ENCODE data around the gene KCNK15. TPM values are rescaled to one million over a fixed set of nuclear protein-coding genes. Genes with fewer than 3 reads are reported as not detected.

KCNK15 gene
- total and polyA plus RNA-seq, 2 donors (not counting 1 experiment from before 2014, with no cell fraction given): 0.17 TPM; not detected in 1

DNA sequence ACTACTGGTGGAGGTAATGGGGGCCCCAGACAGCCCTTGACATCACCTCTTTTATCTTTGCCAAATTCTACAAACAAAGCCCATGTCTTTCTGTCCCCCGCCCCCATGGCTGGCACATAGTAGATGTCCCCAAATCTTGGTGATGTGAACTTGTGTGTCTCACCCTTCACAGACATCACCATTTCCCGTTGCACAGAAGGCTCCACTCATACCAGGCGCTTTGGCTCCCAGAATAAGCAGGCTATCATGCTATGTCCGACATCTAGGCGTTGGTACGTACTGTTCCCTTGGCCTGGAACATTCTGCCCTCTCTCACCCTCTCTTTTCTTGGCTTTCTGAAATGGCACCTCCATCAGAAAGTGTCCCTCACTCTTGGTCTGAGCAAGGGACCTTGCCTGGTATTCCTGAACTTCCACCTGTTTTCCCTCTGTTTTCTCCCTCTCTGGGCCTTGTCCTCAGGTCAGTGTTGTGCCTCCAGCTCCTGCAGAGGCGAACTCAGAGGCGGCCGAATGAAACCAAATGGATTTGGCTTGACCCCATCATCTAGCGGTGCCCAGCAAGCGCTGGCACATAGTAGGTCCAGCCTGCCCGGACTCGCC lies 31.5 kb upstream of the KCNK15 start:
- Histone ChIP-seq H3K27me3 (replicated peaks in 1 of 4; ENCODE audit: control extremely low read depth in 1 of 4, control insufficient read depth in 3 of 4, insufficient read depth in 4 of 4, low read length in 3 of 4) (no peaks in the 10 kb centered on the region), H3K9me3 (ENCODE audit: control extremely low read depth in 1 of 3, control insufficient read depth in 2 of 3, insufficient read depth in 1 of 3, low read length in 2 of 3) (no peaks in the 10 kb centered on the region), H3K4me2 (replicated peaks; ENCODE audit: low read depth, low read length, poor library complexity, severe bottlenecking) (no peak overlapping the region), H2AFZ (ENCODE audit: insufficient read depth, low read depth, low read length, poor library complexity, severe bottlenecking) (no peak overlapping the region), H4K20me1 (ENCODE audit: control insufficient read depth, insufficient read depth, low read length, poor library complexity, severe bottlenecking) (no peaks in the 10 kb centered on the region), H3K4me1 (ENCODE audit: control insufficient read depth in 2 of 2, insufficient read depth in 2 of 2, low read length in 2 of 2) (no peaks in the 10 kb centered on the region), H3K9ac (ENCODE audit: low read length) (no peak overlapping the region), H3K27ac (ENCODE audit: low read length in 2 of 2) (no peak overlapping the region), H3K36me3 (replicated peaks in 1 of 2; ENCODE audit: control extremely low read depth in 1 of 2, control insufficient read depth in 1 of 2, extremely low read depth in 1 of 2, insufficient read depth in 2 of 2, low read length in 1 of 2) (no peaks in the 10 kb centered on the region), H3K79me2 (ENCODE audit: control insufficient read depth, insufficient read depth, low read length) (no peaks in the 10 kb centered on the region), H3K4me3 (ENCODE audit: control extremely low read depth in 1 of 5, extremely low read depth in 1 of 5, insufficient read depth in 1 of 5, low read depth in 2 of 5, low read length in 4 of 5) (no peak overlapping the region)
- POLR2A ChIA-PET: no interaction called here
- TF ChIP-seq, protein P1, sequence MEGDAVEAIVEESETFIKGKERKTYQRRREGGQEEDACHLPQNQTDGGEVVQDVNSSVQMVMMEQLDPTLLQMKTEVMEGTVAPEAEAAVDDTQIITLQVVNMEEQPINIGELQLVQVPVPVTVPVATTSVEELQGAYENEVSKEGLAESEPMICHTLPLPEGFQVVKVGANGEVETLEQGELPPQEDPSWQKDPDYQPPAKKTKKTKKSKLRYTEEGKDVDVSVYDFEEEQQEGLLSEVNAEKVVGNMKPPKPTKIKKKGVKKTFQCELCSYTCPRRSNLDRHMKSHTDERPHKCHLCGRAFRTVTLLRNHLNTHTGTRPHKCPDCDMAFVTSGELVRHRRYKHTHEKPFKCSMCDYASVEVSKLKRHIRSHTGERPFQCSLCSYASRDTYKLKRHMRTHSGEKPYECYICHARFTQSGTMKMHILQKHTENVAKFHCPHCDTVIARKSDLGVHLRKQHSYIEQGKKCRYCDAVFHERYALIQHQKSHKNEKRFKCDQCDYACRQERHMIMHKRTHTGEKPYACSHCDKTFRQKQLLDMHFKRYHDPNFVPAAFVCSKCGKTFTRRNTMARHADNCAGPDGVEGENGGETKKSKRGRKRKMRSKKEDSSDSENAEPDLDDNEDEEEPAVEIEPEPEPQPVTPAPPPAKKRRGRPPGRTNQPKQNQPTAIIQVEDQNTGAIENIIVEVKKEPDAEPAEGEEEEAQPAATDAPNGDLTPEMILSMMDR (IDR thresholded peaks at IDR 0.05): no peak
- TF ChIP-seq EZH2 (IDR thresholded peaks at IDR 0.05; ENCODE audit: borderline replicate concordance, insufficient read depth, low read depth, low read length, poor library complexity, severe bottlenecking): no peak
- H3K27me3 Mint-ChIP-seq: peaks cover 10% of the 10 kb centered on the region
- 75% methylated on average over 13 of the region's 13 CpGs for WGBS (ENCODE audit: insufficient coverage)
- no peak overlapping the region for H3K4me3 Mint-ChIP-seq
- no peaks in the 10 kb centered on the region for H3K4me1 Mint-ChIP-seq
- ATAC-seq (ENCODE audit: low read depth) (no peak), DNase-seq (no peak)
- CTCF ChIA-PET: no interaction called here
- intact Hi-C loops (cut with micrococcal nuclease): no loop called here
- H3K27ac Mint-ChIP-seq: no peak overlapping the region
- H3K9me3 Mint-ChIP-seq (ENCODE audit: insufficient read depth): no peaks in the 10 kb centered on the region

DNA sequence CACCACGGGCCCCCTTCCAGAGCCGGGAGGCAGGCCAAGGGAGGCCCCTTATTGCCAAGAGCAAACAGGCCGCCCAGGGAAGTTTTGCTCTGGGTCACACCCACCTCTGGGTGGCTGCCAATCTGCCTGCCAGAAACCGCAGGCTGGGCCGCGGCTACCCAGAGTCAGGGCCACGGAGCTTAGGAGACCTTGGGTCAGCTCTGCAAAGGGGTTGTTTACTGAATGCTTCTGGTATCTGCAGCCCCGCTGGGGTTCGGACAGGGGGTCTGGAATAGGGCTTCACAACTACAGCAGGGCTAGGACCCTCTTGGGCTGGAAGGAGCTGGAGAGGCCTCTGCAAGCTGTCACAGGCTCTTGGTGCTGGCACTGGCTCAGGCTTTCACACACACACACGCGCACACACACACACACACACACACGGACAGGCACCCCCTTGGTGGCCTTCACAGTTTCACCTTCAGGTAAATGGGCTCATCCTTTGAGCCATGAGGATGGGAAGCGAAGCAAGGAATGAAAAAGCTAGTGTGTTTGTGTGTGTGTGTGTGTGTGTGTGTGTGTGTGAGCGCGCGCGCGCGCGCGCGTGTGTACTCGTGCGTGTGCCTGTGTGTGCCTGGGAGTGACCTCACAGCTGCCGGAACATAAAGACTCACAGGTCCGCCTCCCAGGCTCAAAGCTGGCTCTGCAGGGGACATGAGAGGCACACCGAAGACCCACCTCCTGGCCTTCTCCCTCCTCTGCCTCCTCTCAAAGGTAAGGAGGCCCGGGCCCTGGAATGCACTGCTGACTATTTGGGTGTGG lies 30.8 kb upstream of the KCNK15 start, which contains the start of gene CCN5:
TSS of gene CCN5 (plus strand) at position 669 of the 798 bp plus-strand sequence. CDS start at position 691, 22 bp downstream.
- no peaks in the 10 kb centered on the region for H4K20me1 ChIP-seq (ENCODE audit: control insufficient read depth, insufficient read depth, low read length, poor library complexity, severe bottlenecking)
- Mint-ChIP-seq H3K9me3 (ENCODE audit: insufficient read depth) (no peaks in the 10 kb centered on the region), H3K27me3 (peaks cover 10% of the 10 kb centered on the region), H3K27ac (no peak within 1 kb of the TSS), H3K4me1 (no peaks in the 10 kb centered on the region), H3K4me3 (no peak within 1 kb of the TSS)
- no peaks in the 10 kb centered on the region for H3K9me3 ChIP-seq (ENCODE audit: control extremely low read depth in 1 of 3, control insufficient read depth in 2 of 3, insufficient read depth in 1 of 3, low read length in 2 of 3)
- H3K4me3 ChIP-seq (ENCODE audit: control extremely low read depth in 1 of 5, extremely low read depth in 1 of 5, insufficient read depth in 1 of 5, low read depth in 2 of 5, low read length in 4 of 5): no peak within 1 kb of the TSS
- no peaks in the 10 kb centered on the region for H3K27me3 ChIP-seq (replicated peaks in 1 of 4; ENCODE audit: control extremely low read depth in 1 of 4, control insufficient read depth in 3 of 4, insufficient read depth in 4 of 4, low read length in 3 of 4)
- H3K9ac ChIP-seq (ENCODE audit: low read length): no peak within 1 kb of the TSS
- intact Hi-C loops (cut with micrococcal nuclease): no loop called here
- ChIA-PET POLR2A (no interaction called here), CTCF (interaction anchor here (1.4 kb wide), 1 partner anchor 31 kb away, joined by 3 read pairs; no protein-coding TSS in a partner anchor)
- H2AFZ ChIP-seq (ENCODE audit: insufficient read depth, low read depth, low read length, poor library complexity, severe bottlenecking): no peak within 1 kb of the TSS
- TF ChIP-seq, protein P1 (IDR thresholded peaks at IDR 0.05): no peak
- no peak for TF ChIP-seq EZH2 (IDR thresholded peaks at IDR 0.05; ENCODE audit: borderline replicate concordance, insufficient read depth, low read depth, low read length, poor library complexity, severe bottlenecking)
- 43% methylated on average over 16 of the region's 28 CpGs for WGBS (ENCODE audit: insufficient coverage)
- H3K79me2 ChIP-seq (ENCODE audit: control insufficient read depth, insufficient read depth, low read length): no peaks in the 10 kb centered on the region
- H3K36me3 ChIP-seq (replicated peaks in 1 of 2; ENCODE audit: control extremely low read depth in 1 of 2, control insufficient read depth in 1 of 2, extremely low read depth in 1 of 2, insufficient read depth in 2 of 2, low read length in 1 of 2): no peaks in the 10 kb centered on the region
- DNase-seq (no peak), ATAC-seq (ENCODE audit: low read depth) (no peak)
- H3K27ac ChIP-seq (ENCODE audit: low read length in 2 of 2): no peak within 1 kb of the TSS
- no peaks in the 10 kb centered on the region for H3K4me1 ChIP-seq (ENCODE audit: control insufficient read depth in 2 of 2, insufficient read depth in 2 of 2, low read length in 2 of 2)
- H3K4me2 ChIP-seq (replicated peaks; ENCODE audit: low read depth, low read length, poor library complexity, severe bottlenecking): no peak within 1 kb of the TSS
